OCI-LY3 (cell line): ENCODE results near the gene CNTN1.

Experiments used
- H2AFZ ChIP-seq: fragments of 200-600, 300-600 bp; shearing (Covaris generic); 2 replicates; pipeline ENCODE4 v1.6.0; 2014; ENCODE audit warnings: antibody characterized with exemption, low read depth, low read length
- H3K27ac ChIP-seq: fragments of 200-600, 300-600 bp; sonication (generic); 2 replicates; pipeline ENCODE4 v1.5.1; 2014; ENCODE audit warnings: mild to moderate bottlenecking, low read length, moderate library complexity, mixed read lengths
- H3K27me3 ChIP-seq: fragments of 200-600, 300-600 bp; sonication (generic); 2 replicates; pipeline ENCODE4 v1.6.1; 2014; ENCODE audit warnings: low read depth, low read length, mixed read lengths
- H3K36me3 ChIP-seq: fragments of 200-600, 300-600 bp; sonication (generic); replicated peaks from 2 replicates; pipeline ENCODE3; 2014; ENCODE audit warnings: low read depth, low read length, mixed read lengths
- H3K4me1 ChIP-seq: fragments of 300-600, 200-600 bp; sonication (generic); 2 replicates; pipeline ENCODE4 v1.6.1; 2014; ENCODE audit warnings: low read length, mixed read lengths
- H3K4me2 ChIP-seq: fragments of 200-600, 300-600 bp; sonication (generic); 2 replicates; pipeline ENCODE4 v1.6.1; 2014; ENCODE audit warnings: low read length, mixed read lengths
- H3K4me3 ChIP-seq: fragments of 300-600, 200-600 bp; sonication (generic); 2 replicates; pipeline ENCODE4 v1.5.1; 2014; ENCODE audit warnings: antibody characterized with exemption, mild to moderate bottlenecking, low read length, moderate library complexity
- H3K79me2 ChIP-seq: fragments of 300-600, 200-600 bp; shearing (Covaris generic); 2 replicates; pipeline ENCODE4 v1.6.1; 2014; ENCODE audit warnings: mild to moderate bottlenecking, low read length, mixed read lengths
- H3K9ac ChIP-seq: fragments of 300-600, 200-600 bp; shearing (Covaris generic); 2 replicates; pipeline ENCODE4 v1.6.0; 2014; ENCODE audit warnings: mild to moderate bottlenecking, low read length, moderate library complexity
- H3K9me3 ChIP-seq: fragments of 200-600, 300-600 bp; shearing (Covaris generic); 2 replicates; pipeline ENCODE4 v1.6.1; 2014; ENCODE audit warnings: low read length, mixed read lengths; ENCODE audit not compliant: insufficient read depth
- H4K20me1 ChIP-seq: fragments of 200-600, 300-600 bp; sonication (generic); 2 replicates; pipeline ENCODE4 v1.6.1; 2016; ENCODE audit warnings: low read length, mixed read lengths; ENCODE audit not compliant: insufficient read depth
- EZH2phosphoT487 ChIP-seq: fragments of 200-600 bp; shearing (Covaris generic); IDR thresholded peaks from 2 replicates; pipeline ENCODE4 v1.6.1; 2018; ENCODE audit warnings: antibody characterized with exemption, mixed run types, low read depth
- TF ChIP-seq, protein P1 (sequence below): fragments of 200-600, 300-600 bp; sonication (generic); IDR thresholded peaks from 2 replicates; pipeline ENCODE4 v1.5.1; 2014; ENCODE audit warnings: antibody characterized with exemption, low read length, low read depth

The CNTN1 gene

DNA sequence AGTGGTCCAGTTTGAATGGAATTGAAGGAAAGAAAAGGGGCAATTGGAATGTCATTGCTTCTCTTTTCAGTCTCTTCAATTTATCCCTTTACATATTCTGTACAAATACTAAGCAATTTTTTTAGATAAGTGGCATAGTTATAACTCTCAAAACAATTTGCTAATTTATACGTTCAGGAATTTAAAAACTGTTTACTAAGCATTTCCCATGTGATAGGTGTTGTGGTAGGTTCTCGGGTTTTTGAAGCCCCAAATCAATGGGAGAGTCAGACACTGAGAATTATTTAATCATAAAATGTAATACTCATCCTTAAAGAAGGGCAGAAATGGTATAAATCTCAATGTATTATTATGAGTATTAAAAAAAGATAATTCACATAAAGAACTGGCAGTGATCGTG, 197.1 kb downstream of the CNTN1 start:
- Histone ChIP-seq H3K4me3 (no peak overlapping the region), H3K9me3 (no peaks in the 10 kb centered on the region), H3K9ac (no peak overlapping the region), H3K36me3 (no peaks in the 10 kb centered on the region), H3K4me1 (no peaks in the 10 kb centered on the region), H2AFZ (no peak overlapping the region), H3K4me2 (no peak overlapping the region), H3K27me3 (no peaks in the 10 kb centered on the region), H3K79me2 (no peaks in the 10 kb centered on the region), H4K20me1 (no peaks in the 10 kb centered on the region), H3K27ac (no peak overlapping the region)
- TF ChIP-seq, protein P1, sequence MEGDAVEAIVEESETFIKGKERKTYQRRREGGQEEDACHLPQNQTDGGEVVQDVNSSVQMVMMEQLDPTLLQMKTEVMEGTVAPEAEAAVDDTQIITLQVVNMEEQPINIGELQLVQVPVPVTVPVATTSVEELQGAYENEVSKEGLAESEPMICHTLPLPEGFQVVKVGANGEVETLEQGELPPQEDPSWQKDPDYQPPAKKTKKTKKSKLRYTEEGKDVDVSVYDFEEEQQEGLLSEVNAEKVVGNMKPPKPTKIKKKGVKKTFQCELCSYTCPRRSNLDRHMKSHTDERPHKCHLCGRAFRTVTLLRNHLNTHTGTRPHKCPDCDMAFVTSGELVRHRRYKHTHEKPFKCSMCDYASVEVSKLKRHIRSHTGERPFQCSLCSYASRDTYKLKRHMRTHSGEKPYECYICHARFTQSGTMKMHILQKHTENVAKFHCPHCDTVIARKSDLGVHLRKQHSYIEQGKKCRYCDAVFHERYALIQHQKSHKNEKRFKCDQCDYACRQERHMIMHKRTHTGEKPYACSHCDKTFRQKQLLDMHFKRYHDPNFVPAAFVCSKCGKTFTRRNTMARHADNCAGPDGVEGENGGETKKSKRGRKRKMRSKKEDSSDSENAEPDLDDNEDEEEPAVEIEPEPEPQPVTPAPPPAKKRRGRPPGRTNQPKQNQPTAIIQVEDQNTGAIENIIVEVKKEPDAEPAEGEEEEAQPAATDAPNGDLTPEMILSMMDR: no peak
- TF ChIP-seq EZH2phosphoT487: no peak

DNA sequence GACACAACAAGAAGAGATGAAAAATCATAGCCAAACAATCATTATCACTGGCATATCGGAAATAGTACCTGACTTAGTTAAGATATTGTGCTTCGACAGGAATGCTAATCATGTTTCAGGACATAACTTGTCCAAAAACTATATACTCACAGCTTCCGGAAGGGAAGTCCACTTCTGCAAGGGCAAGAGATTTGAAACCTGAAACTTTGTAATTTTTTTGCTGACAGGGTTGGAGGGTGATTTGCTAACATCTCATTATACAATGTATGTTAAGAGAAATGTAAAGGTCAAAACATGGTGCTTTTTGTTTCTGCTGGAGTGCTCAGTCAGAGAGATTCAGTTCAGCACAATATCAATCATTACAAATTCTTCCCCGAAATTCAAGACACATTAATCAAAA, 200.3 kb downstream of the CNTN1 start:
- Histone ChIP-seq H3K4me1 (no peaks in the 10 kb centered on the region), H3K36me3 (no peaks in the 10 kb centered on the region), H3K27ac (no peak overlapping the region), H3K9me3 (no peaks in the 10 kb centered on the region), H3K9ac (no peak overlapping the region), H3K79me2 (no peaks in the 10 kb centered on the region), H3K4me2 (no peak overlapping the region), H4K20me1 (no peaks in the 10 kb centered on the region), H3K4me3 (no peak overlapping the region), H2AFZ (no peak overlapping the region), H3K27me3 (no peaks in the 10 kb centered on the region)
- TF ChIP-seq EZH2phosphoT487: no peak
- TF ChIP-seq, protein P1: no peak

DNA sequence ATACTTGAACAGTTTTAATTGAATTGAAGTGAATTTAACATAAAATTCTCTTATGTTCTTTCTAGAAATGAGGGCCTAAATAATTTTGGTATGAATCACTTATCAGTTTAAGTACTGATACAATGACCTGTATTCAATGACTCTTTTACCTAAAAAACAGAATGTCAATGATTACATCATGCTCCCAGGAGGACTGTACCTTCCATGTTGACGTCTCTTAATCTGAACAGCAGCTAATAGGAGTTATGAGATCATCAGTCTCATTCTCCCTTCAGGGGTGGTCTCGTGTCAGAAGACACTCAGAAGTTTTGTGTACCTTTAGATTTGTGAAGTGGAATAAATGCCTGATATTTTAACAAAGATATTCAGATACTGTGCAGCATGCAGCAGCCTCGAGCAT, 206.3 kb downstream of the CNTN1 start:
- Histone ChIP-seq H3K4me1 (no peaks in the 10 kb centered on the region), H3K4me2 (no peak overlapping the region), H3K27me3 (no peaks in the 10 kb centered on the region), H3K27ac (no peak overlapping the region), H3K9ac (no peak overlapping the region), H3K36me3 (no peaks in the 10 kb centered on the region), H4K20me1 (no peaks in the 10 kb centered on the region), H2AFZ (no peak overlapping the region), H3K4me3 (no peak overlapping the region), H3K9me3 (no peaks in the 10 kb centered on the region), H3K79me2 (no peaks in the 10 kb centered on the region)
- TF ChIP-seq, protein P1: no peak
- TF ChIP-seq EZH2phosphoT487: no peak

DNA sequence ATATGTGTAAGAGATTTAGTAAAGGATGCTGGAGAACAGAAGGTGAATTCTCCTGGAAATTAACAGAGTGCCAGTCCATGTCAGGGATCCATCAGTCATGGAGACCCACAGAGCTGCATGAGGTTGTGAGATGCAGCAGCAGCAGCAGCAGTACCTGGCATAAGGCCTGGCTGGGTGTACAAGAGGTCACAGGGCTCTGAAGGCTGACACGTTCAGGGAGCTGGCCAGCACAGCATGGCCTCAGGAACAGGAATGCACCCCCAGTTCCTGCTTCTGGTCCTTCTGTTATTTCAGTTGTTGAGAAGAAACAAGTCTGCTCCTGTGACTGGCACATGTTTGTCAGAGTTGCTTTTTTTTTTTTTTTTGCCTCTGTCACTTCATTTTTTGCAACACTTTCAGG, 210.8 kb downstream of the CNTN1 start:
- TF ChIP-seq EZH2phosphoT487: no peak
- TF ChIP-seq, protein P1: no peak
- no peak overlapping the region for H3K9ac ChIP-seq
- peaks cover 7% of the 10 kb centered on the region for H3K4me1 ChIP-seq
- H3K27me3 ChIP-seq: no peaks in the 10 kb centered on the region
- no peak overlapping the region for H3K4me2 ChIP-seq
- no peaks in the 10 kb centered on the region for H3K9me3 ChIP-seq
- H3K4me3 ChIP-seq: no peak overlapping the region
- no peaks in the 10 kb centered on the region for H4K20me1 ChIP-seq
- H2AFZ ChIP-seq: no peak overlapping the region
- no peaks in the 10 kb centered on the region for H3K79me2 ChIP-seq
- no peaks in the 10 kb centered on the region for H3K36me3 ChIP-seq
- no peak overlapping the region for H3K27ac ChIP-seq
